Measurements from ENCODE around the gene PLXNA2.

The PLXNA2 gene

DNA sequence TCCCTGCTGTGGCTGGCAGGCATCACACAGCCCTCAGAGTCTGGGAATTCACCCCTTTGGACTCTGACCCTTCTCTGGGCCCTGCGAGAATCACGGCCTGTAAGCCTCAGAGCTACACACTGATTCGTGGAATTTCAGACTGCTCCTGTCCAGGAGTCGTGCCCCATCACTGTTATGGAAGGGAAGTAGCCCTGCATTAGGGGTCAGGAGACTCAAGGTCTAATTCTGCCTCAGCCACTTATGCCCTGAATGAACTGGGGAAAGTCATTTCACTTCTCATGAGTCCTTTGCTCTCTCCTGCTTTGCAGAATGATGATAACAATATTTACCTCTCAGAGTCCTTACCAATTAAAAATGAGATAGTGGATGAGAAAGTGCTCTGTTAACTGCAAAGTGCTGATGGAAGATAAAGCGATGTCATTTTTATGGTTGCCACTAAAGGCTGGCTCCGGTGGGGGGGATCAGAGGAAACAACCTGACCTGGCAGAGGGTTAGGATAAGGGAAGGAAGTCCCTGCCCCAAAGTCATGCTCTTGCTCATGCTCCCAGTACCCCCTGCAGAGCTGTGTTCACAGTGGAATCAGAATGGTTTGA is 184.7 kb downstream of the PLXNA2 start:
- DNase-seq = no peak

DNA sequence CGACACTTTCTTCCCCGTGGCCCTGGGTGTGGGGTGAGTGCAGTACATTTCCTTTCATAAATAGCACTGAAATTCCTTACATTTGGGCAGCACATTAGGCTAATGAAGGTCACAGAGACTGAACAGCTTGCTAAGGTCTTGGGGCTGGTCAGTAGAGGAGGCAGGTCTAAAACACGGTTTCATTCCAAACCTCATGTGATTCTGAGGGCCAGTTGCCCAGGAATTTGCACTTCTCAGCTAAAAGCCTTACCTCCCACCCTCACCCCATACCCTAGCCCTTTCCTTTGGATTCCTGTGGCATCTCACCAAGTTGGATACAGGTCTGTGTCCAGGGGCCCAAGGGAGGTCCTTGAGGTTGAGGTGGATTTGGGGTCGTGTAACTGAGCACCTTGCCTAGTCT is 185.4 kb downstream of the PLXNA2 start:
- DNase-seq = no peak

DNA sequence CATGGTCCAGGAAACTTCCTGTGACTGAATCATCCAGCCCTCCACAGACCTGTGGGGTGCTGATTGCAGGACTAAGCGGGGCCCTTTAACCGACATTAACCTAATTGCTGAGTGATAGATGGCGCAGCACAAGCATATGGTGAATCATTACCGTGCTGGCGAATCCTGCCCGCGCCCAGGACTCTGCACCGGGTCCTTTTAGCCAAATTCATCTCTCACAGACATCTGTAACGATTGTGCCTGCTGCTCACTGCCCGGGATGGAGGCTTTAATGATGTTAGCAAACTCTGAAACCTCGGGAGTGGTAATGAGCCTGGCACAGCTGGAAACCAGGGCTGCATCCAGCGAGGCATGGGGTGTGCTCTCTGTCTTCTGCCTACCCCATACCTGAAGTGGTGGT is 185.9 kb downstream of the PLXNA2 start:
- DNase-seq = no peak

DNA sequence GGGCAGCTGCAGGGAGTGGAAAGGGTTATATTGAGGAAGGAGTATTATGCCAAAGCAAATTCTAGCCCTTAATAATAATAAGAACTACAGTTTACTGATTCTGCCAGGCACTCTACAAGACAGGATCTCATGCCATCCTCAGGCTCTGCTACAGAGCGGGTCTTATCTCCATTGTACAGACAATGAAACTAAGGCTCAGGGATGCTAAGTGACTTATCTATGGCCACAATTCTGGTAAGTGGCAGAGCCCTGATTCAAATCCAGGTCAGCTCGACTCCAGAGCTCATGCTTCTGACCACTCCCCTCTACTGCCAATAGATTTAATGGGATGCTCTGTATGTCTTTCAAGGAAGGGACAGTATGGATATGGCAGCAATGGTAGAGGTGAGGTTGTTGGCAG is 187.1 kb downstream of the PLXNA2 start:
- DNase-seq = no peak

DNA sequence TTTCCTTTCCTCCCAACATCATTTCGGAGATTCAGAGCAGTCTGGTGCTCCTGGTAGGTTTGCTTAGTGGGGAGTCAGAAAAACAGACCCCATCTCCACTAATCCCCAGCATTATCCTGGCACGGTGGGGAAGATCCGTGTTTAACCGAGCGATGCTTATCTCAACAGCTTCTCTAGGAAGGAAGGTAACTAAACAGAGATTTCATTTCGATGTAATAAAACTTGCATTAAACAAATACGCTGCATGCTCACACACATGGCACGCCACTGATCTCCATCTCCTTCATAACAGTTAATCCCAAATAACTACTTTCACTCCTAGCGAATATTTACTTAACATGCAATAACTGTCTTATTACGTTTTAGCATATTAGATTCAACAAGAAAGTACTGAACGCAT is 188.6 kb downstream of the PLXNA2 start:
- no peak for DNase-seq

DNA sequence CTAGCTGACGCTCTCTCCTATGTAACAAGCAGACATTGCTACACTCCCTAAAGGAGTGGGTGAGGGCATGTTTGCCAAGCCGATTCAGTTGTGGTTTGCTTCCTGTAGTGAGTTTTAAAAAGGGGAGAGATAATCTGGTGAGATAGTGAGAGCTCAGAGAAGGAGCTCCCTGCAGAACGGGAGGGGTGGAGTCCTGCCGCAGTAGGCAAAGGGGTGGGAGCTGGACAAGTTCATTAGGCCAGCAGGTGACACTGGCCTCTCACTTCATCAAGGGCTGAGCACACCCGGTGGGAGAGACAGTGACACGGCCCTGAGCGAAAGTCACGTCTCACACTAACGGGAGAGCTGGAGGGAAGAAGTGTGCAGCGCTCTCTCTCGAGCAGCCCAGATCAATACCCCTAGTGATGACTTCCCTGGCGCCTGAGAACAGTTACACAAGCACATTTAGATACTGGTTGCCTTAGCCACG is 189.2 kb downstream of the PLXNA2 start:
- no peak for DNase-seq

DNA sequence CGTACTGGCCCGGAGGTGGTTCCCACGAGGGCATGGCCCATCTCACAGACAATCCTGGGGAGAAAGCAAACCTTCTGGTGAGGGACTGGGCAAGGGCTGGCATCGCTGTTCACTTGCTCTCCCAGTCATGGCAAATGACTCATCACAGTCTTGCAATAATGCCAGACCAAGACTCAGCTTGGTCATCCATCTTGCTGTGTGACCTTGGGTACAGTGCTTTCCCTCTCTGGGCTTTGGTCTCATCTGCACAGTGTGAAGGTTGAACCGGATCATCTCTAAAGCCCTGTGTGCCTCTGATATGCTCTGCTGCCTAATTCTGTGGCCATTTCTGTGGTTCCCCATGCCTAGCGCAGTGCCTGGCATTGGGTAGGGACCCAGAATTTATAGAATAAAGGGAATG is 189.7 kb downstream of the PLXNA2 start:
- DNase-seq = no peak

DNA sequence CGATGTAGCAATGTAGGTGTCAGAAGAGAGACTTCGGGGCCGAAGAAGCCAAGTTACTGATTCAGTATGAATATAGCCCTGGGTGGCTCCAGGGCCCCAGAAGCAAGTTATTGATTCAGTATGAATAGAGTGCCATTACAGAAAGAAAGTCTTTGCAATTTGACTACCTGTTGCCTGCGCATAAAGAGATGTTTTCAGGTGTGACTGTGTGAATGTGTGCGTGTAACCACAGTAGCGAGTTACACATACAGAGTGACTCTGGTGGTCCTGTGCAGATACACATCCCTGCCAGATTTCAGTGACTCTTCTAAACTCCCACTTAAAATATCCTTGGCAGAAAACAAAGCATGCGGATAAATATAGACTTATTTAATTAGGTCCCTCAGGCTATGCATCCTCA is 190.5 kb downstream of the PLXNA2 start:
- no peak for DNase-seq

DNA sequence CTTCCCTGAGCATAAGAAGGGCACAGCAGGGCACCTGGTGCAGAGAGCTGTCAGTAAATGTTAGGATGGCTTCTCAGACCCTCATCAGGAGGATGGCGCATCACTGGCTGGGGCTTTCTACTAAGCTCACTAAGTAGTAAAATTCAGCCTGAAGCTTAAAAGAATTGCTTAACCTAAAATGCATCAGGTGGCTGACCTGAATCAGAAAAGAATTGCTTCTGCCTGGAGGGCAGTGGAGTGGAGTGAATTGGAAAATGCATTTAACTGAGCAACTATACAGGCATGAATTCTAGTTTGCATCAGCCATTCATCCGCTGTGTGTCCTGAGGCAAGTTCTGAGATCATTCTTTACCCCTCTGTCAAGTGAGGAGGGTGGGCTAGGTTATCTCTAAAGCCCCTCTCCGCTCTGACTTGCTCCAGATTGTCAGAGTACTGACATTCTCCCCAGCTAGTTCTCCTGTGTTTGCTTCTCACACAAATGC is 191.2 kb downstream of the PLXNA2 start:
- no peak for DNase-seq

DNA sequence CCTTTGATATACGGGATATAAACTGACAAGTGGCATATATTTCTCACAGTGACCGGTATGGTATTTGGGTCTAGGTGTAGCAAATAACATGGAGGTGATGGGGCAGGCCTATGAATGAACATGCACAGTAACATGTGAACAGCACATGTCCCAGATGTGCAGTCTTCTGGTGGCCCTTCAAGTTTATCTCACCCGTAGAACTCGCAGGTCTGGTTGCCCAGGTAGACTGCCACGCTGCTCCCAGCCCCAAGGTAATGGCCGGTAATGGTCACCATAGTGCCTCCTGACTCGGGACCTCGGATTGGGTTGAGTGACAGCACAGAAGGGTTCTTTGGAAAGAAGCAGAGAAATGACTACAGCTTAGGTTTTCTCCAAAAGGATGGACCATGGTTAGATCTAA is 192.0 kb downstream of the PLXNA2 start:
- no peak for DNase-seq

DNA sequence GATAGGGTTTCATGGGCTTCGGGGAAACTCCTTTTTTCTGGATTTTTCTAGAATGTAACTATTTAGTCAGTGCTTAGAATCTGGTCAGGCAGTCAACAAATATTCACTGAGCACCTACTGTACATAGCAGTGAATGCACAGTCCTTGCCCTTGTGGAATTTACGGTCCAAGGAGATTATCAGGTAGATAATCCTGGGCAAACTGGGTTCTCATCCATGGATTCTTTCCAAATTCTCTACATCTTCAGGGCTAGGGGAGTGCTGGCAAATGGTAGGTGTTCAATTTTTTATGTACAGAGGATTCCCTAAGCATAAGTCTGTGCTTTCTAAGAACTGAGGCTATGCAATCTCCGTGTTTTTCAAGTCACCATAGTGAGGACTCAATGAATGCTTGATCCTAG is 192.5 kb downstream of the PLXNA2 start:
- no peak for DNase-seq

DNA sequence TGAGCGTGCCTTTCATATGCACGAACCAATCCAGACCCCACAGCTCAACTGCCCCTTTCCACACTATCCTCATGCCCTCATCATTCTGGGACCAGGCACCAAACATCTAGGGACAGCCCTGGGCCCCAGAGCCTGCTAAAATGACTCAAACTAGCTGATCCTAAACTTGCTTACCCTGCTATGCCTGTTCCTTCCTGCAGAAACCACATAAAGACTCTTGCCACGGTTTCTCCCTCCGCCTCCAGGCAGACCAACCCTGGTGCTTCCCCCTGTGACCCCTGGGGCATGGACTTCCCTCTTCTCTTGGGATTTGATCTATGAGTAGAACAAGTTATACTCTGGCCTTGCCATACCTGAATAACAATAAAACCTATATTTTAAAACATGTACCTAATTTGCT is 195.3 kb downstream of the PLXNA2 start:
- no peak for DNase-seq

DNA sequence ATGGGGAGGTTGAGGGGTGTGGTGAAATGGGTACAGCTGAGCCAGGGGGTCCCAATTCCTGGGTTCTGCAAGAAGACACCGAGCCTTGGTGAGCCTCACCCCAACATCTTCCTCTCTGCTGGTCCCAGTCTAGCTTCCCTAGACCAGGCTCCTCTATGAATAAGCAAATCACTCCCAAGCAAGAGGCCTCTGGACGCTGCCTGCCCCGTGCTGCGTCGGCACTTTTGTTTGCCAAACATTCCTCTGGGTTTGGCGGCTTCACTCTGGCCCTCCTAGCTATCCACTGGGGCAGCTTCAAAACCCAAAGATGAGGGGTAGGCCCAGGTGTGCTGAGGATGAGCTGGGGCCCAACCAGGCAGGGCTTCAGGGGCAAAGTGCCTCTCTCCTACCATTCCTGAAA is 196.2 kb downstream of the PLXNA2 start:
- DNase-seq = no peak

DNA sequence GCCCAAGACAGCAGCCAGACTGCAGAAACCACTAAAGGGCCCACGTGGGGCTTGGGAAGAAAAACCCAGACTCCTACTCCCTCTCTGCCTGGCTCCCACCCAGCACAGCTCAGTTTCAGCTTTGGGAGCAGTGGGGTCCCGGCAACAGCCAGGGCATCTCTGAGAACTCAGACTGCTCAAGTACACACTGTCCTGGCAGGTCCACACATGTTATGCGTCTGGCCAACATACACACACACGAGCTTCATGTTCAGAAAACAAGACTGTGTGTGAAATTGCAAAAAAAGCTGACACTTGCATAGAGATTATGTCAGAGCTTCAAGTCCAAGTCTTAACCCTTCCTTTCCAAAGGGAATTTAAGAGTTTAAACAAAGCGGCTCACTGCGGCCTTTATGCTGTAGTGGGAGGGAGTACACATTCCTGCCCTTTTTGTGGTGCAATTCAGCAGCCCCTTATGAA is 196.7 kb downstream of the PLXNA2 start:
- no peak for DNase-seq

DNA sequence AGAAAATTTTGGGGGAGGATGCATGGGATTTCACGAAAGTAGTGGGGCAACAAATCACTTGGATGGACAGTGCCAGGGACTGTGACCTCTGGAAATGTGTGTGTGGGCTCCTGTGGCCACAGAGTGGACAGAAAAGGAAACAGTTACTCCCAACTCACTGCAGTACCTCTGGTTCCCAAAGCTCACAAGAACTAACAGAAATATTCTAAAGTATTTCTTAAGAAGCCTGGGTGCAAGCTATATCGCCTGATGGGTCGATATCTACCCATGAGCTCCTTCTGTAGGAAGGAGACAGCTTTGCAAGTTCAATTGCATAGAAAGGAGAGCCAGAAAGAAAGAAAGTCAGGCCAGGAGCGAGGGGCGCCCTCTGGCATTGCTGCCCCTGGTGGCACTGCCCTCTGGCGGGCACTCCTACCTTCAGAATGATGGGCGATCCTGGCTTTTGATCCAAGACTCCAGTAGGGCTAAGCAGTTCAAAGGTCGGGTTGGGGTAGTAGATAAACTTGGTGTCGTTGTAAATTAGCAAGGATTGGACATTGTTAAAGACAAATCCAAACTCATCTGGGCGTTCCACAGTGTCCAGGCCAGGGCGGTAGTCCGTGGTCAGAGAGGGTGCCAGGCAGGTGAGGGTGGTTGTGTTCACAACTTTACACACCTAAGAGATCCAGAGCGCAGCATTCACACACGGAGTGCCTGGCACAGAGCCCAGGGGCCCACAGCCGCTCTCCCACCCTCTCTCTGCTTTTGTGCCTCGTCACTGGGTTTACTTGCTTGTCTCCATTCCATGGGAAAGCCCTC is 198.5 kb downstream of the PLXNA2 start:
- no peak for DNase-seq

DNA sequence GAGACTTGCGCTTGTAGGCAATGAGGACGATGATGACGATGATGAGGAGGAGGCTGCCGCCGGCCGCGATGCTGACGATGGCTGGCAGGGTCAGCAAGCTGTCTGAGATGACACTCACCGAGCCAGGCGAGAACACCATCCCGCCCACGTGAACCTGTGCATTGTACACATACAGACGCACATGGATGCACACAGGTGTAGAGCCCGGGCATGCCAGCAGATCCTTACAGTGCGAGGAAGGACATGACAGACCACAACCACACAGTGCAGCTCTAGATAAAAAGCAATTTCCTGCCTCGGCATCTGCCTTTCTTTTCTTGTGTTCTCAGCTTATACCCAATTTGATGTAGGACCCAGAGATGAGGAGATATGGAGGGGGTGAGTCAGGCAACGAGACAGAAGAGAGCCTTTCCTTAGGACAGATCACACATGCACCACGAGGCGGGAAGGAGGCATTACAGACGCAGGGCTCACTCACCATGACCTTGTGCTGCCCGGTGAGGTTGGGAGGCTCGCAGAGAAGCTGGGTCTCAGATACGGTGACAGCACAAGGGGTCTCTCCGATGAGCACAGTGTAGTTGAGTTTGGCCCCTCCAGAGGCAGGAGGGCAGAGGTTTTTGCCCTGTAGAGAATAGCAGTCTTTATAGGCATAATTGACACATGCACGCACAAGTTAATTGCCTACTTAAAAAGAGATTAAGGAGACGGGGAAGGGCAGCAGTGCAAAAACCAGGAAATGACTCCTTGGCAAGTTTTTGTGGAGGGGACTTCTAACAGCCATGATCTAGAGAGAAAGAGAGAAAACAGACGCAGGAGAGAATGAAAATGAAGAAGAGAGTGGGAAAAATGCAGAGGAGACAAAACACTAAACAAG is 199.4 kb downstream of the PLXNA2 start:
- DNase-seq = no peak

DNA sequence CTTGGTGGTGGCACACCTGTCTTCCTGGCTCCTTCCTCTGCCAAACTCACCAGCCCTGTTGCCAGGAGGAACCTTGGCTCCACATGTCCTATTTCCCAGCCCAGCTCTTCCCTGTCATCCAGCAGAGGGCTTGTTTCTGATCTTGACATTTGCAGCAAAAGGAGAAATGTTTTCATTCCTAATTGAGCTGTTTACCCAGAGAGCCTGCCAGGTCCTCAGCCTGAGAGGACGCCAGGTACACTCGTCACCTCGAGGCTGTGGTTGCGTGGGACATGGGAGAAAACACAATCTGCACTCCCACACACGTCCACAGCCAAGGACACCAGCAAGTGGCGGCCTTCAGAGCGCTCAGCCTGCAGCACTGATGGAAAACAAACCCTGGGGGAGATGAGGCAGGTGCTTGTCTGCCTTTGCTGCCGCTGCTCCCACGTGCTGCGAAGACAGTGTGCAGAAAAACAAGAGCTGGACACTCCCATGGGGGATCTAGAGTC is 200.4 kb downstream of the PLXNA2 start:
- no peak for DNase-seq

DNA sequence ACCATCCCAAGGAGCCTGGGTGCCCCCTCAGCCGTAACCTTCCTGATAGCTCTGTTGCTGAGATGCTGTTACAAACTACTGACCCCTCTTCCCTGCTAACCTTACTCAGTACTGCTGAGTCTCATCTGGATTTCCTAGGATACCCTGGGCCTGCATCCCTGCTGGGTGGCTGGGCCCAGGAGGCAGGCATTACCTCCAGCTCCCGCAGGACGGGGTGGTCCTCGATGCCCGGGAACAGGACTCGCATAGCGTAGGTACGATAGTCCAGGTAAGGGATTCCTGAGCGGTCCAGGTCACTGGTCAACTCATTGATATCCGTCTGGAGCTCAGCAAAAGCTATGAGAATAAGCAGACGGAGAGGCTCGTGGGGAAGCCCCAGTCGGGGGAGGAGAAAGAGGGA is 201.3 kb downstream of the PLXNA2 start:
- DNase-seq = no peak

DNA sequence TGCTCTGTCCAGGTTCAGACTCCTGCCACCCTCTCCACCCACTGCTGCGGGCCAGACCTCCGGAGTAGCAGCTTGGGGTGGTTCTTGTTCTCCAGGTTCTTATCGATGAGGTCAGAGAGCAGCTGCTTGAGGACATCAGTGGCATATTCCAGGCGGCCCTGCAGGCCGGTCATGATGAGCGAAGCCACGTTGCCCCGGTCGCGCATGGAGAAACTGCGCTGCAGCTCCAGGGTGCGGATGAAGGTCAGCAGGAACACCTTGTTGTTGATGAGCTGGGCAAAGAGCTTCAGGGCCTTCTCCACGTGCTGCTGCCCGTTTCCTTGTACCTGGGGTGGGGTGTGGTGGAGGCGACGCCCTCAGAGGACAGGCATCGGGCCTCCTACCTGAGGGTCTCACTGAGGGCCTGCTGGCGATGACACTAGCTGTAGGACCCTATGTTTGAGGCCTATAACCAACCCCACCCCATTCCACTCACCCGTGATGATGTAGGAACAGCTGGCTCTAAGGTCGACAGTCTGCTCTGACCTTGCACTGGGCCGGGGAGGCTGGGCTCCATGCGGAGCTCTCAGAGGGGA is 202.1 kb downstream of the PLXNA2 start:
- no peak for DNase-seq

DNA sequence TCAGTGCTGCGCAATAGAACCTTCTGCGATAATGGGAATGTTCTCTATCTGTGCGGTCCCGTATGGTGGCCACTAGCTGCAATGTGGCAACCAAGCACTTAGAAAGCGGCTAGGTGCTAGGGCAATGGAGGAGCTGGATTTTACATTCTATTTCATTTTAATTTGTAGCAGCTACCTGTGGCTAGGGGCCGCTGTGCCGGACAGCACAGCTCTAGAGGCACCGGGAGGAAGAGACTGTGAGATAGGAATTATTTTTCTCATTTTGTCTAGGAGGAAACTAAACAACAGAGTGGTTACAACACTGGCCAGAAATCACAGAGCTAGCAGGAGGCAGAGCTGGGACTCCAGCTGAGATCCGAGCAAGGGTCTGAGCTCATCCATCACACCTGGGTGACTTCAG is 202.7 kb downstream of the PLXNA2 start:
- no peak for DNase-seq

DNA sequence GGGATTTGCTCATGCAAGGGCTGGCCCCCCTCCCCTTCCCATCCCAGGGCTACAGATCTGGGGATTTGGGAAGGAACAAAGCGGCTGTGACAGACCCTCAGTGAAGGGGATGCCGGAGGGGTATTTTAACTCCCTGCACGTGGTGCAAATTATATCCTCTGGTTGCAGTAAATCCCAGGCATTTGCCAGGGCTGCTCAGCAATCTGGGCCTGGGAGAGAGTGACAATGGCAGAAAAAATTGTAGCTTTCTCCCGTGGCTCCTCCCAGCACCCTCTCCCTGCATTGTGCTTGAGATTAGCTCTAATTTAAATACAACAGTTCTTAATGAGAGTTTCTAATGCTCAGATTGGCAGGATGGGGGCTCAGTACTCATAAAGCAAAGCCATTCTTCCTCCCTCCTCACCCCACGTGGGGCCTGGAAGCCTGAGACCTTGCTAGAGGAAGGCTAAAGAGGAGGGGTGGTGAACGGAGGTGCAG is 203.3 kb downstream of the PLXNA2 start:
- DNase-seq = no peak

DNA sequence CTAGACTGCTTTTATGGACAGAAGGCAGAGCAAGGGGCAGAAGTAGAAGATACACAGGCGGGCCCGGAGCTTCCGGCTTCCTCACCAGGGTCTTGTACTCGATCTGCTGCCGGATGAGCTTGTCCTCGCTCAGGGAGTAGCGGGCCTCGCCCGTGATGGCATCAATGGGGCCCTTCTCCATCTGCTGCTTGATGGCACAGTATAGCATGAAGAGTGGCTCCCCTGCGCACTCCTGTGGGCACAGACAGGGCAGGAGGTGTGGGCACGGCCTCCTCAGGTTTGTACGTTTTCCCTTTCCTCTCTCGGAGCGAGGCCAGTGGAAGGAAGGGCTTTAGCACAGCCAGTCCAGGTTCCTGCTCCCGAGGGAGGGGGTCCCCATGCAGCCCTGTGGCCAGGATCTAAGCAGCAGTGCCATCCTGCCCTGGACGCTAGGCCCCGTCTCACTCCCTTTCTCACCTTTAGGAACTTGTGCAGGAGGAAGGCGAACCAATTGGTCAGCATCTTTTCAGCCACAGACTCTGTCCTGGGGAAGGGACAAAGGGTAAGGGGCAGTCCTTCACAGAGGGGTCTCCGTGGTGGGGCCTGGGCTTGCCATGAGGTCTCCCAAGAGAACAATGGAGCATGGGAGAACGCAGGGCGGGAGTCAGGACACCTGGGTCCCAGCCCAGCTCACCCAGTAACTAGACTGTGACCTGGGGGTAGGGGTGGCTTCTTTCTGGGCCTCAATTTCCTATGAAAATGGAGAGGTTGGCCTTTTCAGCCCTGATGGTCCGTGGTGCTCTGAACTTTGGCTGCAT is 204.4 kb downstream of the PLXNA2 start:
- no peak for DNase-seq

Measured in NCI-H446 treated with DMSO at 0.1 percent for 48 hours (cell line).